NCI-H2081 (cell line): ENCODE data around the gene VAT1L.
"Not testable (repeated sequence)": the region's sequence is repeated elsewhere in the genome, so short reads cannot be mapped to it uniquely, and the experiment has no call there.

Experiments used
- DNase-seq, 2 experiments: peaks; one replicate each; lab custom pipeline; 2025; lab: John Stamatoyannopoulos, UW

Gene VAT1L

DNA sequence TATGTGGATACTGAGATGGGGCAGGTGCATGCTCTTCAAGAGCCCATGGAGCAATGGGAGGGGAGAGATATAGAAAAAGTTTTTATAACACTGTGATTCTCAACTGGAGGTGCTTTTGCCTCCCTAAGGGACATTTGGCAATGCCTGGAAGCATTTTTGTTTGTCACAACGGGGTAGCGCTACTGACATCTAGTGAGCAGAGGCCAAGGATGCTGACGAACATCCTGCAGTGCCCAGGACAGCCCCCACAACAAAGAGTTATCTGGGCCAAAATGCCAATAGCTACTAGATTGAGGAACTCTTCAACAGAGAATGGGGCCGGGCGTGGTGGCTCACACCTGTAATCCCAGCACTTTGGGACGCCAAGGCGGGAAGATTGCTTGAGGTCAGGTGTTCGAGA lies 166.8 kb downstream of the VAT1L start:
- no peak for DNase-seq

DNA sequence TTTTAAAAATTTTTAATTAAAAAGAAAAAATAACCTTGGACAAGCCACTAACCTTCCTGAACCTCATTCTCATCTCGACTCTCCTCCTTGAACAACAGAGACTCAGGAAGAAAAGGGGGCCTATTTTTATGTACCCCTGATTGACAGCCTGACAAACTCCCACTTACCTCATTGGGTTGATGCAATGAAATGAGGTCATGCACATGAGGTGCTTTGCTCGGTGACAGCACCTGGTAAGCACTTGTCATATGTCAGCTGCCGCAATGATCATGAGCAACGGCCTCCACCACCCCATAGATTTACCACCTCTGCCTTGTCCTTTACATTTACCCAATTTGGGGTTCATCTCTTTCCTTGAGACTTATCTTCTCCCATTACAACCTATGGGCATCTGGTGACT lies 167.9 kb downstream of the VAT1L start:
- no peak for DNase-seq

GRCh38 chr16:77960766-77961165 lies 172.4 kb downstream of the VAT1L start:
- no peak for DNase-seq

DNA sequence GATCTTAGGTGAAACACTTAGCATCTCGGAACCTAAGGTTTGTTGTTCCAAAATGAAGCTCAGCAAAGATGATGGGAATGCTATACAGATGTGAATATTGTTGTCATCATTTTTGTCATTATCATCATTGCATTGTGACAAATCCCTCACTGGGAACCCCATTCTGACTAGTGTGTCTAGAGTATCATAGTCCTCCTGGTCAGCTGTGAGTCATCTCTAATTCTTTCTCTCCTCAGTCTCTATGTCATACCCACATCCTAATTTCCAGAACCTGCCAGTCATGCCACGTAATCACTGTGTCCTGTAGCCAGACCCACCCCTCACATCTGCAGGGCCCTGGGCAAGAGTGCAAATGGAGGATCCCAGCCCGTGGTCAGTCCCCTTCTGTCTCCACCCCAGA lies 173.4 kb downstream of the VAT1L start:
- no peak for DNase-seq

DNA sequence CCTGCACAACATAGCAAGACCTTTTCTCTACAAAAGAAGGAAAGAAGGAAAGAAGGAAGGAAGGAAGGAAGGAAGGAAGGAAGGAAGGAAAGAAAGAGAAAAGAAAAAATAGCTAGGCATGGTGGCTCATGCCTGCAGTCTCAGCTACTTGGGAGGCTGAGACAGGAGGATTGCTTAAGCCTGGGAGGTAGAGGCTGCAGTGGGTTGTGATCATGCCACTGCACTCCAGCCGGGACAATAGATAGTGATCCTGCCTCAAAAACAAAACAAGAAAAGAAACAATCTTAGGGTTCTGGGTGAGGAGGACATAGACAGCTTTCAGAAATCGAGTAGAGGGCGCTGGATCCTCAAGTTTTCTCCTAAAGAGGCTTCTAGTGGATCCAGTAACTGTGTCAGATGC lies 174.3 kb downstream of the VAT1L start:
- DNase-seq = no peak

GRCh38 chr16:77963185-77964044 lies 175.1 kb downstream of the VAT1L start:
- no peak for DNase-seq

DNA sequence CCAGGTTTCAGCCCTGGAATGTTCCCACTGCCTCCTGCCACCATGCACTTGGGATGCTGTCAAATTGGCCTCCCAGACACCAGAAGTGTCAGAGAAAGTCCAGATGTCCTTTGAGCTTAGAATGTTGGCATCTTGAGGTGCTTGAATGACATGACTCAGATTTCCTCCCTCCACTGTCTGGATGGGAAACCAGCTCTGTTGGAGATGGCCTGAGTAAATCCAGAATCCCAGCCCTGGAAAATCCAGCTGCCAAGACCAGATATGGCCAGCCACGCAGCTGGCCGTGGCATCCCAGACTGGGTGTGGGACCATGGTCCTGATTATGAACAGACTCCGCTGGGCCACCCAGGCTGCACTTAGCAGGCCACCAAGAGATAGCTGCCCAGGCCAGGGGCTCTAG lies 177.0 kb downstream of the VAT1L start:
- DNase-seq = no peak

- DNase-seq = no peak
Measured at GRCh38 chr16:77967054-77967904, 178.9 kb downstream of the VAT1L start.

GRCh38 chr16:77969861-77970260 lies 181.5 kb downstream of the VAT1L start:
- DNase-seq = no peak

- DNase-seq = no peak
Measured at GRCh38 chr16:77970371-77970770, 182.0 kb downstream of the VAT1L start.

- DNase-seq = peak; percentile 55 to 59
Measured at GRCh38 chr16:77971306-77972061, 183.1 kb downstream of the VAT1L start.

DNA sequence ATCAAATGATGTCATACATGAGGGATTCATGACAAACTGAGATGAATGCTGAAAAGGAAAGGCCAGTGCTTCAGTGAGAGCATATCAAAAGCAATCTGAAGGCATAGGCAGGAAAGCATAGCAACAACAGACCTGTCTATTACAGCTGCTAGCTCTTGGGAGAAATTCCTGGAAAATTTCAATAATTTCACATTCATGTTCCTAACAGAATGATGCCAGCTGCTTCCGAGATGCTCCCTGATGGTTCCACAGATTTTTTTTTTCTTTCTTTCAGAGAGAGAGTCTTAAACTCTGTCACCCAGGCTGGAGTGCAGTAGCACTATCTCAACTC lies 183.7 kb downstream of the VAT1L start:
- no peak for DNase-seq

DNA sequence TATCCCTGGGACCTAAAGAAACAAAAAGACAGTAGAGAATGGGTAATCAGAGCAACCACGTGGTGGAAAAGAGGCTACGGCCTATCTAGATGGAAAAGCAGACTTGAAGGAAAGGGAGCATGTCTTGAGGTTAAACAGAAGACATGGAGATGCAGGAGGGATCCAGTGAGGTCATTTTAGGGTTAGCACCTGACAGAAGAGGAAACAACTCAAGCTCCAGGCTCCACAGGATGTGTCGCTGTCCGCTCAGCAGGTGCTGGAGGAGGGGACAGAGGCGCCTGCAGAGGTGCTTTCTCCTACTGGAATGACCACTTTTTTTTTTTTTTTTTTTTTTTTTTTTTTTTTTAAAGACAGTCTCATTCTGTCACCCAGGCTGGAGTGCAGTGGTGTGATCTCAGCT lies 186.5 kb downstream of the VAT1L start:
- no peak for DNase-seq

DNA sequence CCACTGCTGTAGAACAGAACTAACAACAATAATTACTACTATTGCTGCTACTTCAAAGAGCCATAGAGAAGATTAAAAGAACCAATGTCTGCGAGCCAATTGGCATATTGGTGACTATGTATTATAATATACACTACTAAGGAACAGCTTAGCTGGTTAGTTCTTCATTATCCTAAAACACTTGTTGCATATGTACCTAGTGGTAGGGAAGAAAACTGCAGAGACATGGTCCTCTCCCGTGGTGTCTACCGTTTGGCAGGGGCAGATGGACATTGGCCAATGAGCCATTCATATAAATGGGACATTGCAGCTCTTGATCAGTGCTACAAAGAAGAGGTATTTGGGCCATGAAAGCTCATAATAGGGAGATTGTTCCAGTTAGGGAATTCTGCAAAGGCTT lies 187.6 kb downstream of the VAT1L start:
- DNase-seq = no peak

DNA sequence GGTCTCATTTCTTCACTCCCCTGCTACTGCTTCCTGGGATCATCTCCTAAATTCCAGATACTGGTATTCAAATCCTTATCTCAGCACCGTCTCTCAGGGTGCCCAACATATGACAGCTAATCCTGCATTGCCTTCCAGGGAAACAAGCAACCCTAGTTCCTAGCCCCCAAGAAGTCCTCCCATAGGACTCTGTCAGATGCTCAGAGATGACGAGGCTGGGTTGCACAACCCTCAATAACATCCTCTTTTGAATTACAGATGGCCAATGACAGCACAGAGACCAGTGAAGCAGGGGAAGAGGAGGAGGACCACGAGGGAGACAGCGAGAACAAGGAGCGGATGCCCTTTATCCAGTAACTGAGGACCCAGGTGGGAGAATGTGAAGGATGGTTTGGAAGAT lies 189.0 kb downstream of the VAT1L start:
- DNase-seq = no peak

DNA sequence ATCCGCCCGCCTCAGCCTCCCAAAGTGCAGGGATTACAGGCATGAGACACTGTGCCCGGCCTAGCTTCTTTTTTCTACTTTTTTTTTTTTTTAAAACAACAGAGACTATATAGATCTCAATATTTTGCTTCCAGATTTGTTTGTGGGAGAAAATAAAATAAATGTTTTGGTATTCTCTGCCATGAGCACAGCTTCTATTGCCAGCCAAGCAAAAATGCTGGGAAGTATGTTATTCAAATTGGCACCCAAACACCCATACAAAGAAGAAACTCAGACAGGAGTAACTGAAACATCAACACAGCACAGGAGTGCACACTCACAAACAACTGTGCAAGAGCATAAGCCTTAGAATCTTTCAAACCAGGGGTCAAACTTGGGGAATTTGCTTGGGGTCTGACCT lies 196.7 kb downstream of the VAT1L start:
- no peak for DNase-seq

DNA sequence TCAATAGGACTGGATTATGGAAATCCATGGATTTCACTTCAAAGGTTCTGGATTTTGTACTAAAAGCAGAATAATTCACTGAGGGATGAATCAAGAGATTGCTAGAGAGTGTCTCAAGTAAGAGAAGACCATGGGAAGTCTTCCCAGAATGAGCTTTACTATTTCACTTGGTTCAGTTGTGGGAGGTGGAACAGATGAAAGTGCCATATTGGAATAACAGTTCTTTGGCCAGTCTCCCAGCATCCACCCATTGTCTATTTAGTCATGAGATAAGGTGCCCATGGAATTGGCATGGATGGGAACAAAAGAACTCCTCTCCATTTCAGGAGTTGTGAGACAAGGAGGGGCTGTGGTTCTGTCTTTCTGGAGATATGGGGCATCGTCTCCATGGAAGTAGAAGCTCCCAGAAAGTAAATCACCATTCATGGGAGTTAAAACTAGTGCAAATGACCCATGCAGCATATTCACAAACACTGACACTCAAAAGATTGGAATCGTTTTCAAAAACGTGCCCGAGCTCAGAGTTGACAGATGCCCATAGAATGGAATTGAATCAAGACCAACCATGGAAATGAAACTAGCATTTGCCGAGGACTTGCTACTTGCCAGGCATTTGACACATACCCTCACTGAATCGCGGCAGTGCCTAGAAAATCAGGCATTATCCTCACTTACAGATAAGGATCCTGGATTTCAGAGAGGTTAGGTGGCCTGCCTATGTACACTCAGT lies 197.8 kb downstream of the VAT1L start:
- no peak for DNase-seq

DNA sequence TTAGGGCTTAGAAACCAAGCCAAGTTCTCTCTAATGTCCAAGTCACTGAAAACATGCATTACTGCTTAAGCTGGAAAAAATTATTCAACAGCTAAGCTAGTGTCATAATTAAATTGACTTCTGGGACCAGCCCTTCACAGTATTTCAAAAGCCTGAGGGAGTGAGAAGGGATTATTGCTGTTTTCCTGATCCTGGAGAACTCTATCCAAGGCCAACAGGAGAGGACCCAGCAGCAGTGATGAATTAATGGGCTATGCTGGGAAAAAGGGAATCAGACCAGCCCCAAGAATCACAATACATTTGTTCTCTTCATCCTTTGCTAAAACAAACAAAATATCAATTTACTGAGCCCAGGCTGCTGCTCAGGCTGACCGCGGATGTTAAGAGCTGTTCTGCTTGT lies 199.4 kb downstream of the VAT1L start:
- DNase-seq = no peak

- DNase-seq = no peak
Measured at GRCh38 chr16:77989846-77990245, 201.5 kb downstream of the VAT1L start.

- DNase-seq = no peak
Measured at GRCh38 chr16:77991701-77992100, 203.3 kb downstream of the VAT1L start.

- not testable (repeated sequence) for DNase-seq
Measured at GRCh38 chr16:77992381-77992780, 204.0 kb downstream of the VAT1L start.
